NCI-H774 (cell line): ENCODE results near the gene RFTN1.

Source experiments
- DNase-seq: peaks from one replicate; lab custom pipeline; 2025; lab: John Stamatoyannopoulos, UW

RFTN1 gene

GRCh38 chr3:16357186-16358121 is 156.0 kb downstream of the RFTN1 start:
- no peak for DNase-seq

DNA sequence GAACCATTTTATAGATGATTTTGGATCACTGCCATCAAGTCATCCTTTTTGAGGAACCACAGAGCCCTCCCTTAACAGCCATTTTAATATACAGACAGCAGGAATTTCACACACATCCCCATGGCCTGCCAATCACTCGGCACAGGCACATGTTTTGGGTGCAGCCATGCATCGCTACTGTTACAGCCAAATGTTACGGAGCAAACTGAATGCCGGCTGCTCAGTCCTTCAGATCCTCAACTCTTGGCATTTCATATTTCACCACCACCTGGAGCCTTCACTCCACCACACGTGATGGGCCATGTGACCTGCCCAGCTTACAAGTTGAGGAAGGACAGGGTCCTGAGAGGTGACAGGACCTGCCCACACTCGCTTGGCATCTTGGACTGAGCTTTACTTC is 157.7 kb downstream of the RFTN1 start:
- no peak for DNase-seq

- DNase-seq, result no peak
Observed at GRCh38 chr3:16354291-16354690, 159.2 kb downstream of the RFTN1 start.

DNA sequence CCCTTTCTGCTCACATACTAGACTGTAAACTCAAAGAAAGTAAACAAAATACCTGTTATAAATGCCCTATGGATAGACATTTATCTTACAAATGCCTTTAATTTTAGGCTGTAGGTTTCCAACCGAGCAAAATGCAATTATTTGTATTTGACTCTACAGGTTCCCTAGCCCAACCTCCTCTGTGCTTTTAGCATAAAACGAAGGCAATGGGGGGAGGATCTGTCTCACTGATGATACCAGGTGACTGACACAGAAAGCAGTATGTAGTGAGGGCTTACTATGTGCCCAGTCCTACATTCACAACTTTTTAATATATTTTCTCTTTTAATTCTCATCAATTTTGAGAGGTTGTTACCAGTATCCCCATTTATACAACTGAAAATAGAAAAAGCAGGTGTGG is 161.1 kb downstream of the RFTN1 start:
- no peak for DNase-seq

- DNase-seq, result no peak
Observed at GRCh38 chr3:16350597-16351318, 162.7 kb downstream of the RFTN1 start.

- DNase-seq, result no peak
Observed at GRCh38 chr3:16349986-16350596, 163.4 kb downstream of the RFTN1 start.

- DNase-seq, result no peak
Observed at GRCh38 chr3:16347548-16347947, 166.0 kb downstream of the RFTN1 start.

DNA sequence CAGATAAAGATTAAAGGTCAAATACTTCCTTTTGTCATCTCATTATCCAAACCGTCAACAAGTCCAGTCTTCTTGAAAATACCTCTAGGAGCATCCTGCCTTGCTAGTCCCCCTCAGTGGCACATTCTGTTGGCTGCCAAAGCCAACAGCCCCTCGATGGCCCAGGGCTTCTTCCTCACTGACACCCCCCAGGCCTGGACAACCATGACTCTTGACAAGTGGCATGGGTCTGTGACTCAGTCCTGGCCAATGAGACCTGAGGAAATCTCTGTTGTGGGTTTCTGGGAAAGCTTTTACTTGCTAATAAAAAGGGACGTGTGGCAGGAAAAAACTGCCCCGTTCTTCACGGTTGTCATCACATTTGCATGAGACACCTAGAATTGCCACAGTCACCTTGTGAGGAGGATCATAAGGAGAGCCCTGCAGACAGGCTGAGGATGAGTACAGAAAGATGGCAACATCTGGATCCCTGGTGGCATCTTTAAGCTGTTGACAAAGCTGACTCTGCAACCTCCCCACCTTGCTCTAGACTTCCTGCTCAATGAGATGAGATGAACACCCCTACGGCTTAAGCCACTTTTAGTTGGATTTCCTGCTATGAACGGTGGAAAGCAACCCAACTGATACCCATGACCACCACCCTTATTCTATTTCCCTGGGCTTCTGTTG is 167.0 kb downstream of the RFTN1 start:
- no peak for DNase-seq

GRCh38 chr3:16343101-16343500 is 170.4 kb downstream of the RFTN1 start:
- DNase-seq, result no peak

DNA sequence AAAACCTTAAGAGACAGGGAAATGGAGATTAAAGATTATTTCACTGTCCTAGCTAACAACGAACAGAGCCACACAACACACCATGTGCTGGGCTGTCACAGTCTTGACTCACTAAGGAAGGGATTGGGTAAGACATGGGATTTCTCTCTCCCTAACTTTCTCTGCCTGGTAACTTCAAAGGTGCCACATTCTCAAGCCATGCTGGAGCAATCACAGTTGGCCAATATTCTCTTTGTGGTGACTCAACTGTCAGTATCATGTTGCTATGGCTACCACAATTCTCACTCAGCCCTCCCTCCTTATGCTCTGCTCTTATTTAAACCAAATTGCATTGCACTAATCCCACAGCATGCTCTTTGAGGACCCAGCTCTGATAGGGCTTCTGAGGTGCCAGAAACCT is 174.5 kb downstream of the RFTN1 start:
- no peak for DNase-seq

- DNase-seq, result no peak
Observed at GRCh38 chr3:16337856-16338540, 175.5 kb downstream of the RFTN1 start.

- DNase-seq, result no peak
Observed at GRCh38 chr3:16336825-16337224, 176.7 kb downstream of the RFTN1 start.

GRCh38 chr3:16335772-16336645 is 177.5 kb downstream of the RFTN1 start:
- no peak for DNase-seq

- DNase-seq, result no peak
Observed at GRCh38 chr3:16335333-16335732, 178.2 kb downstream of the RFTN1 start.

DNA sequence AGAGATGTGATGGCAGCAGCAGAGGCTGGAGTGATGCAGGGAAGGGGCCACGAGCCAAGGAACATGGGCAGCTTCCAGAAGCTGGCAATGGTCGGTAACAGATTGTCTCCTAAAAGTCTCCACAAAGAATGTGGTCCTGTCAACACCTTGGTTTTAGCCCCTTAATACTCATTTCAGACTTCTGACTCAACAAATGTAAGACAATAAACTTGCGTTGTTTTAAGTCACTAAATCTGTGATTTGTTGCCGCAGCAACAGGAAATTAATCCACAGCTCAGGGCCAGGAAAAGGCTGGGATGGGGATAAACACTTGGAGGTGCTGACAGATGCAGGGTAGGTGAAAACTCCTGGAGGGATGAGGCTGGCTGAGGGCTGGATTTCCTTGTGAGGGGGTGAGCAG is 178.6 kb downstream of the RFTN1 start:
- DNase-seq, result no peak

GRCh38 chr3:16332904-16333426 is 180.5 kb downstream of the RFTN1 start:
- DNase-seq, result no peak

- DNase-seq, result no peak
Observed at GRCh38 chr3:16331319-16331883, 182.1 kb downstream of the RFTN1 start.

DNA sequence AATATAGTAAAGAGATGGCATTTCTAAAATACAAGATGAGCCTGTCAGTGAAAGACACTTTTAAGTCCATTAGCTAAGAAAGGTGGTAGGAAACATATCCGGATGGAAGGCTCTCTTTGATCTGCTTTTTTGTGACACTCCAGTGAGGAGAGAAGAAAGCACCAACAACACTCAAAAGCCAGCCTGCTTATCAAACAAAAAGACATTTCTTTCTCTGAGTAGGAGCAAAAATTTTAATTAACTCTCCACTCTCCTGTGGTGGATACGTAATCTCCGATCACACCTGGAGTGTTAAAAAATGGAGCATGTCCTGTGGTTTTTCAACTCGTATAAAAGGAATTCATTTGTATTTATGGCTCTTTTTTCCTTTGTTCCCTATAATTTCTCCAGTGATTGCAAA is 183.1 kb downstream of the RFTN1 start:
- no peak for DNase-seq

DNA sequence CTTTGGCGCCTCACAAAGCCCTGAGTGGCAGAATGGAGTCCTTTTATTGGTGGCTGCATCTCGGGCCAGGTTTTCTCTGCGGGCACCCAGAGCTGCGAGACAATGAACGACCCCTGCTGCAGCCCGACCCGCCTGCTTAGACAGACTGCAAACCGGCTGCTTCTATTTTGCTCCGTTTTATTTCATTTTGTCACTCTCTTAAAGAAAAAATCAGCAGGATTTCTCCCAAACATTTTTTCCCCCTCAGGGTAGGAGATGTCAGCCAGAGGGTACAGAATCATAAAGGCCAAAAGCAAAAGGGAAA is 183.7 kb downstream of the RFTN1 start:
- DNase-seq, result no peak
